NCI-H146 (cell line): Measurements from ENCODE around the gene GDF10.

ENCODE experiments used
- DNase-seq: peaks from one replicate; lab custom pipeline; 2025; lab: John Stamatoyannopoulos, UW

Gene GDF10

GRCh38 chr10:47299611-47300428, at the start of gene GDF10:
Gene GDF10, plus strand, starts transcription at chr10:47300197. Its CDS starts 455 bp downstream, at chr10:47300652.
- DNase-seq = no peak

GRCh38 chr10:47252093-47252780, 47.8 kb upstream of the GDF10 start:
- no peak for DNase-seq

- DNase-seq = no peak
Measured at GRCh38 chr10:47253030-47253637, 46.9 kb upstream of the GDF10 start.

- no peak for DNase-seq
Measured at GRCh38 chr10:47253651-47254375, 46.2 kb upstream of the GDF10 start.

GRCh38 chr10:47254611-47255010, 45.4 kb upstream of the GDF10 start:
- no peak for DNase-seq

- no peak for DNase-seq
Measured at GRCh38 chr10:47255033-47255813, 44.8 kb upstream of the GDF10 start.

- no peak for DNase-seq
Measured at GRCh38 chr10:47255866-47256265, 44.1 kb upstream of the GDF10 start.

GRCh38 chr10:47256751-47257336, 43.2 kb upstream of the GDF10 start:
- DNase-seq = no peak

GRCh38 chr10:47257396-47258120, 42.4 kb upstream of the GDF10 start:
- no peak for DNase-seq

GRCh38 chr10:47258921-47259320, 41.1 kb upstream of the GDF10 start:
- no peak for DNase-seq

- no peak for DNase-seq
Measured at GRCh38 chr10:47259466-47259865, 40.5 kb upstream of the GDF10 start.

- DNase-seq = no peak
Measured at GRCh38 chr10:47260505-47261111, 39.4 kb upstream of the GDF10 start.

GRCh38 chr10:47261121-47261520, 38.9 kb upstream of the GDF10 start:
- DNase-seq = no peak

GRCh38 chr10:47261556-47261955, 38.4 kb upstream of the GDF10 start:
- DNase-seq = no peak

GRCh38 chr10:47262606-47263533, 37.1 kb upstream of the GDF10 start:
- DNase-seq = no peak

GRCh38 chr10:47264797-47265281, 35.2 kb upstream of the GDF10 start:
- no peak for DNase-seq

- DNase-seq = no peak
Measured at GRCh38 chr10:47266602-47267001, 33.4 kb upstream of the GDF10 start.

GRCh38 chr10:47268696-47269095, 31.3 kb upstream of the GDF10 start:
- DNase-seq = no peak

- DNase-seq = no peak
Measured at GRCh38 chr10:47269294-47269693, 30.7 kb upstream of the GDF10 start.
